Tibial nerve (tissue), 4 donors: Measurements from ENCODE around the gene GTSF1L. TPM values are rescaled to one million over a fixed set of nuclear protein-coding genes. Genes with fewer than 3 reads are reported as not detected.

Experiments
- DNase-seq, 2 donors: peaks; one replicate each; pipeline ENCODE4 v3.0.0-alpha.2; 2019; ENCODE audit warnings: low spot score in 2 of 2
- H3K27ac ChIP-seq, 4 donors: fragments of 200-600 bp; sonication (generic) in 3 of 4; one replicate each; pipeline ENCODE4 v1.5.1; 2017 to 2019; ENCODE audit warnings: mild to moderate bottlenecking in 1 of 4
- H3K27me3 ChIP-seq, 2 donors: fragments of 200-600 bp; sonication (generic) in 1 of 2; one replicate each; pipeline versions ENCODE4 v1.5.1 to v1.6.0; 2017 to 2019
- H3K36me3 ChIP-seq, 3 donors: fragments of 200-600 bp; sonication (generic); one replicate each; pipeline ENCODE4 v1.5.1; 2018 to 2019
- H3K4me1 ChIP-seq, 4 donors: fragments of 200-600 bp; sonication (generic) in 3 of 4; one replicate each; pipeline ENCODE4 v1.5.1; 2017 to 2019
- H3K4me3 ChIP-seq, 4 donors: fragments of 200-600 bp; sonication (generic) in 3 of 4; one replicate each; pipeline ENCODE4 v1.5.1; 2017 to 2019; ENCODE audit warnings: mild to moderate bottlenecking in 1 of 4, moderate library complexity in 1 of 4
- H3K9me3 ChIP-seq, 4 donors: fragments of 200-600 bp; sonication (generic) in 3 of 4; one replicate each; pipeline ENCODE4 v1.5.1; 2017 to 2019
- EP300 ChIP-seq, 2 donors: sonication (generic); formaldehyde crosslinking; IDR thresholded peaks; one replicate each; pipeline ENCODE4 v1.6.1; 2017; ENCODE audit warnings: antibody characterized with exemption in 2 of 2, mild to moderate bottlenecking in 1 of 2
- POLR2A ChIP-seq, 2 donors: fragments of 450-650 bp; IDR thresholded peaks; one replicate each; pipeline ENCODE4 v1.6.1; 2017; ENCODE audit warnings: antibody characterized with exemption in 2 of 2, mild to moderate bottlenecking in 2 of 2, moderate library complexity in 2 of 2
- WGBS, 2 donors: methylation state at CpG; one replicate each; pipeline ENCODE4 v1.1.5; 2018; 5-methylcytosine and 5-hydroxymethylcytosine counted together
- total RNA-seq, 4 donors: library from RNA; depleted of rRNA; stranded (reverse); fragments of >200 nt; gene quantifications; one replicate each; pipeline ENCODE4 v1.1.0, GENCODE V29; 2016
- TF ChIP-seq, protein P1 (sequence below), 5 experiments: fragments of 200-600 bp in 3 of 5; fragments of 450-650 bp in 2 of 5; sonication (generic) in 3 of 5; IDR thresholded peaks; one replicate each; pipeline ENCODE4 v1.5.1; 2016 to 2019; ENCODE audit warnings: antibody characterized with exemption in 5 of 5, mild to moderate bottlenecking in 3 of 5, moderate library complexity in 2 of 5

Gene GTSF1L
- total RNA-seq, 4 donors from 2014 or later = not detected

DNA sequence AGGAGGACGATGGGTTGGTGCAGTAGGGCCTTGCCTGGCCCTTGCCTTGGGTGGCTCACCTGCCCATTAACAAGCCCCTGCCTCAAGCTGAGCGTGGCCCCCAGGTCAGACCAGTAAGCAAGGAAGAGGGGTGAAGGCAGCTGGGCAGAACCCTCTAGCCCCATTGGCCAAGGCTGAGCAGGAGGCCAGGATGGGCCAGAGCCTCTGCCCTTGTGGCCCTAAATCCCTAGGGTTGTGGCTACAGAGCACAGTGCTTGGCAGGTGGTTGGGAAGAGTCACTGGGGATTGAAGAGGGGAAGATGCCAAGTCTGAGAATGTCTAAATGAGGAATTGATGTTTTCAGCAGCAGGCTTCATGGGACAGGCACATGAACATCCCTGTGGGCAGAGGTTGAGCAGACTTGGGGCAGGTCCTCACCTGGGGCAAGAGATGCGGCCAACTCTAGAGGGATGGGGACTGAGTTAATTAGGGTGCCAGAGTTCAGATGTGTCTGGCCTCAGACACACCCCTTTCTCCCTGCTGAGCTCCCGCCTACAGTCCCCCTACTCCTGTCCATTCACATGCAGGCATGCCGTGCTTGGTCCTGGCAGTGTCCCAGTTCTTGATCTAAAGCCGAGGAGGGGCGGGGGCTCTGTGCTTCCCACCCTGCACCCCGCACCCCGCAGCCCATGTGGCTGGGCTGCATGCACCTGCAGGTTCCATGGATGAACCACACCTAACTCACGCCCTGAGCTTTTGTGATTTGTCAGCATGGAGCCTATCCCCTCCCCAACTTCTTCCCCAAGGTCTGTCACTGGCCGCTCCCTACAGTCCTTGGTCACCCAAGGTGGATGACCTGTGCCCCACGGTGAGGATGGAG is 9.8 kb downstream of the GTSF1L start:
- TF ChIP-seq, protein P1, sequence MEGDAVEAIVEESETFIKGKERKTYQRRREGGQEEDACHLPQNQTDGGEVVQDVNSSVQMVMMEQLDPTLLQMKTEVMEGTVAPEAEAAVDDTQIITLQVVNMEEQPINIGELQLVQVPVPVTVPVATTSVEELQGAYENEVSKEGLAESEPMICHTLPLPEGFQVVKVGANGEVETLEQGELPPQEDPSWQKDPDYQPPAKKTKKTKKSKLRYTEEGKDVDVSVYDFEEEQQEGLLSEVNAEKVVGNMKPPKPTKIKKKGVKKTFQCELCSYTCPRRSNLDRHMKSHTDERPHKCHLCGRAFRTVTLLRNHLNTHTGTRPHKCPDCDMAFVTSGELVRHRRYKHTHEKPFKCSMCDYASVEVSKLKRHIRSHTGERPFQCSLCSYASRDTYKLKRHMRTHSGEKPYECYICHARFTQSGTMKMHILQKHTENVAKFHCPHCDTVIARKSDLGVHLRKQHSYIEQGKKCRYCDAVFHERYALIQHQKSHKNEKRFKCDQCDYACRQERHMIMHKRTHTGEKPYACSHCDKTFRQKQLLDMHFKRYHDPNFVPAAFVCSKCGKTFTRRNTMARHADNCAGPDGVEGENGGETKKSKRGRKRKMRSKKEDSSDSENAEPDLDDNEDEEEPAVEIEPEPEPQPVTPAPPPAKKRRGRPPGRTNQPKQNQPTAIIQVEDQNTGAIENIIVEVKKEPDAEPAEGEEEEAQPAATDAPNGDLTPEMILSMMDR (IDR thresholded peaks at IDR 0.05) = no peak
- TF ChIP-seq EP300 (IDR thresholded peaks at IDR 0.05) (no peak), POLR2A (IDR thresholded peaks at IDR 0.05) (no peak)
- no peak overlapping the region for H3K4me3 ChIP-seq
- no peaks in the 10 kb centered on the region for H3K27me3 ChIP-seq
- no peaks in the 10 kb centered on the region for H3K4me1 ChIP-seq
- H3K9me3 ChIP-seq = no peaks in the 10 kb centered on the region
- no peak for DNase-seq
- 90 to 94% methylated on average over 12 of the region's 12 CpGs for WGBS, 2 donors
- no peaks in the 10 kb centered on the region for H3K36me3 ChIP-seq
- H3K27ac ChIP-seq = no peak overlapping the region

DNA sequence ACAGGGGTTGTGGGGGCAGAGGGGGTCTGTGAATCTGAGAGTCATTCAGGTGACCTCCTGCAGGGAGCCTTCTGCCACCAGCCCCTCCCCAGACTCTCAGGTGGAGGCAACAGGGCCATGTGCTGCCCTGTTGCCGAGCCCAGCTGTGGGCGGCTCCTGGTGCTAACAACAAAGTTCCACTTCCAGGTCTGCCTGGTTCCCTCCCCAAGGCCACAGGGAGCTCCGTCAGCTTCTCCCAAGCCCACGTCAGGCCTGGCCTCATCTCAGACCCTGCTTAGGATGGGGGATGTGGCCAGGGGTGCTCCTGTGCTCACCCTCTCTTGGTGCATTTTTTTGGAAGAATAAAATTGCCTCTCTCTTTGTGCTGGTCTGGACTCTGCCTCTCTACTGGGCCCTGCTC is 10.7 kb downstream of the GTSF1L start:
- WGBS, 2 donors = 88 to 98% methylated on average over 4 of the region's 4 CpGs
- no peak for TF ChIP-seq POLR2A (IDR thresholded peaks at IDR 0.05)
- TF ChIP-seq EP300 (IDR thresholded peaks at IDR 0.05) = no peak
- TF ChIP-seq, protein P1 (IDR thresholded peaks at IDR 0.05) = no peak
- no peaks in the 10 kb centered on the region for H3K36me3 ChIP-seq
- DNase-seq = no peak
- H3K27me3 ChIP-seq = no peaks in the 10 kb centered on the region
- no peak overlapping the region for H3K4me3 ChIP-seq
- H3K9me3 ChIP-seq = no peaks in the 10 kb centered on the region
- H3K27ac ChIP-seq = no peak overlapping the region
- no peaks in the 10 kb centered on the region for H3K4me1 ChIP-seq

DNA sequence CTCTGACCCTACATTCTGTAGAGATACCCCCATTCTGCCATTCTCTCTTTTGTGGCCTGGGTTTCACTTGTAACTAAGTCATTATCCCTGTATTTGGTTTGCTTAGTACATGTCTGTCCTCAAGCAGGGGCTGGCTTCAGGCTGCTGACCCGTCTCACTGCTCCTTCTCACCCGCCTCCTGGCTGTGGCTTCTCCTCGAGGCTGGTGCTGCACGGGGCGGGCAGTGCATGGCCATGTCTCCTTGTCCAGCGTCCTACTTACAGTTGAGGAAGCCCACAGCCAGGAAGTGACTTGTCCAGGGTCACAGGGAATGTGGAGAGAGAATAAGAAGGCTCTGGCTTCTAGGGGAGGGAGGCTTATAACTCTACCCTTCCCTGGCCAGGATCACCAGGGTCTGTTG is 11.3 kb downstream of the GTSF1L start:
- no peak for DNase-seq
- Histone ChIP-seq H3K9me3 (no peaks in the 10 kb centered on the region), H3K36me3 (no peaks in the 10 kb centered on the region), H3K27me3 (no peaks in the 10 kb centered on the region), H3K4me3 (no peak overlapping the region), H3K4me1 (no peaks in the 10 kb centered on the region), H3K27ac (no peak overlapping the region)
- TF ChIP-seq, protein P1 (IDR thresholded peaks at IDR 0.05) = no peak
- TF ChIP-seq POLR2A (IDR thresholded peaks at IDR 0.05) = no peak
- no peak for TF ChIP-seq EP300 (IDR thresholded peaks at IDR 0.05)
- WGBS, 2 donors = 88 to 94% methylated on average over 6 of the region's 6 CpGs

DNA sequence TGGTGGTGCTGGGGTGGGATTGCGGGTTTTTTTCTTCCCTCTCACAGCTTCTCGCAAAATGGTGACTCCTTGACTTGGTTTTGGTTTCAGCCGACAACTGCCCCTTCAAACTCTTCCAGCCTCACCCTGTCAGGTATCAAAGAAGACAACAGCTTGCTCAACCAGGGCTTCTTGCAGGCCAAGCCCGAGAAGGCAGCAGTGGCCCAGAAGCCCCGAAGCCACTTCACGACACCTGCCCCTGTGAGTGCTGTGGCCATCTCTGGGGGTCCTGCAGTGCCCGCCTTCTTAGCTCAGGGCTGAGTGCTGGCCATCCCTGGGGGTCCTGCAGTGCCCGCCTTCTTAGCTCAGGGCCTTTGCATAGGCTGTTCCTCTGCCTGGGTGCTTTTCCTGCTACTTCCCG is 11.8 kb downstream of the GTSF1L start:
- no peaks in the 10 kb centered on the region for H3K9me3 ChIP-seq
- no peaks in the 10 kb centered on the region for H3K27me3 ChIP-seq
- 95 to 98% methylated on average over 9 of the region's 9 CpGs for WGBS, 2 donors
- DNase-seq = no peak
- TF ChIP-seq EP300 (IDR thresholded peaks at IDR 0.05) (no peak), POLR2A (IDR thresholded peaks at IDR 0.05) (no peak)
- TF ChIP-seq, protein P1 (IDR thresholded peaks at IDR 0.05) = no peak
- H3K27ac ChIP-seq = no peak overlapping the region
- no peak overlapping the region for H3K4me3 ChIP-seq
- H3K4me1 ChIP-seq = no peaks in the 10 kb centered on the region
- no peaks in the 10 kb centered on the region for H3K36me3 ChIP-seq

DNA sequence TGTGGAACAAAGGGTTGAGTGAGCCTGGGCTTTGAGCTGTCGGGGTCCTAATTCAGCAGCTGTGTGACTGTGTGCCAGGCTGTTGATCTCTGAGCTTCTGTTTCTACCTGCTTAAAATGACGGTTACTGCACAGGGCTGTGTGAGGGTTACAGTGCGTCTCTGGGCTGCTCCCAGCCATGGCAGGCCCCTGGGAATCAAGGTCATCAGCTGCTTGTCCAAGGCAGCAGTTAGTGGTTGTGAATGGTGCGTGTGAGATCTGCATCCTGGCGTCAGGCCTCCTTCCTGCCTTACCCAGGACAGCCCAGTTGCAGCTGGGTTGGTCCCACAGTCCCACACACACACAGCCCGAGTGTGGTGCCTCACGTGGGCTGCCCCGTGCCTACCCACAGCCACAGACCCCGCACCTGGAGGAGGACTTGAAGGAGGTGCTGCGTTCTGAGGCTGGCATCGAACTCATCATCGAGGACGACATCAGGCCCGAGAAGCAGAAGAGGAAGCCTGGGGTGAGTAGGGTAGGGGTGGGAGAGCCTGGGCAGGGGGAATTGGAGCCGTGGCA is 15.6 kb downstream of the GTSF1L start:
- no peak overlapping the region for H3K27ac ChIP-seq
- WGBS, 2 donors = 86 to 93% methylated on average over 13 to 15 of the region's 15 CpGs
- no peak overlapping the region for H3K4me3 ChIP-seq
- TF ChIP-seq POLR2A (IDR thresholded peaks at IDR 0.05) = no peak
- TF ChIP-seq, protein P1 (IDR thresholded peaks at IDR 0.05) = no peak
- TF ChIP-seq EP300 (IDR thresholded peaks at IDR 0.05) = no peak
- H3K36me3 ChIP-seq = no peaks in the 10 kb centered on the region
- H3K9me3 ChIP-seq = no peaks in the 10 kb centered on the region
- H3K4me1 ChIP-seq = no peaks in the 10 kb centered on the region
- DNase-seq = no peak
- H3K27me3 ChIP-seq = no peaks in the 10 kb centered on the region
